Measurements from ENCODE around the gene HRAS.

HRAS gene

GRCh38 chr11:567011-567628 lies 31.7 kb upstream of the HRAS start:
- no peak for DNase-seq

GRCh38 chr11:565921-566509 lies 30.6 kb upstream of the HRAS start:
- no peak for DNase-seq

GRCh38 chr11:563812-564578 lies 28.6 kb upstream of the HRAS start:
- DNase-seq = no peak

- no peak for DNase-seq
Measured at GRCh38 chr11:563066-563811, 27.9 kb upstream of the HRAS start.

GRCh38 chr11:562046-562645 lies 26.8 kb upstream of the HRAS start:
- no peak for DNase-seq

GRCh38 chr11:561148-562003 lies 26.0 kb upstream of the HRAS start:
- DNase-seq = peak; percentile 21

- peak; percentile 96 for DNase-seq
Measured at GRCh38 chr11:560305-561147, 25.1 kb upstream of the HRAS start, which contains the start of the genes LMNTD2 and RASSF7. Gene LMNTD2 (minus strand): TSS chr11:560738. CDS start chr11:560716, 22 bp downstream. Gene RASSF7 (plus strand): TSS chr11:560970. CDS start chr11:561769, 799 bp downstream.

- no peak for DNase-seq
Measured at GRCh38 chr11:559712-560304, 24.4 kb upstream of the HRAS start.

- DNase-seq = no peak
Measured at GRCh38 chr11:559020-559620, 23.7 kb upstream of the HRAS start.

- no peak for DNase-seq
Measured at GRCh38 chr11:558503-558902, 23.1 kb upstream of the HRAS start.

- DNase-seq = no peak
Measured at GRCh38 chr11:557328-558132, 22.2 kb upstream of the HRAS start.

- DNase-seq = no peak
Measured at GRCh38 chr11:556662-557256, 21.4 kb upstream of the HRAS start.

GRCh38 chr11:555780-556661 lies 20.6 kb upstream of the HRAS start:
- DNase-seq = no peak

GRCh38 chr11:555227-555779 lies 19.9 kb upstream of the HRAS start:
- no peak for DNase-seq

GRCh38 chr11:554428-555226 lies 19.3 kb upstream of the HRAS start:
- peak; percentile 61 for DNase-seq

- DNase-seq = no peak
Measured at GRCh38 chr11:553988-554340, 18.6 kb upstream of the HRAS start.
